ENCODE results near the gene B9D2. TPM values are rescaled to one million over a fixed set of nuclear protein-coding genes. Genes with fewer than 3 reads are reported as not detected.

B9D2 gene
- total and polyA plus RNA-seq, 2 donors (not counting 1 experiment from before 2014, with no cell fraction given) = 2.3 to 5.3 TPM

- Histone ChIP-seq H4K20me1 (ENCODE audit: control insufficient read depth, extremely low read depth, insufficient read depth, low read length) (no peaks in the 10 kb centered on the region), H3K4me3 (replicated peaks in 1 of 4; ENCODE audit: control extremely low read depth in 1 of 4, insufficient read depth in 1 of 4, low read depth in 3 of 4, low read length in 4 of 4) (no peak overlapping the region), H2AFZ (ENCODE audit: low read length) (no peak overlapping the region), H3K4me2 (ENCODE audit: extremely low read depth, insufficient read depth, low read length) (no peak overlapping the region), H3K9me3 (ENCODE audit: control insufficient read depth, insufficient read depth, low read depth, low read length) (no peaks in the 10 kb centered on the region), H3K4me1 (ENCODE audit: control insufficient read depth, extremely low read depth, insufficient read depth, low read length) (peaks cover 34% of the 10 kb centered on the region), H3K9ac (ENCODE audit: insufficient read depth, low read length) (no peak overlapping the region), H3K79me2 (ENCODE audit: control insufficient read depth, insufficient read depth, low read length) (no peaks in the 10 kb centered on the region), H3K36me3 (ENCODE audit: control insufficient read depth, insufficient read depth, low read length) (peaks cover 16% of the 10 kb centered on the region), H3K27me3 (ENCODE audit: control insufficient read depth, insufficient read depth, low read length) (no peaks in the 10 kb centered on the region), H3K27ac (ENCODE audit: insufficient read depth, low read length) (no peak overlapping the region)
- no peak for DNase-seq (ENCODE audit: low read depth in 2 of 2)
- TF ChIP-seq, protein P1, sequence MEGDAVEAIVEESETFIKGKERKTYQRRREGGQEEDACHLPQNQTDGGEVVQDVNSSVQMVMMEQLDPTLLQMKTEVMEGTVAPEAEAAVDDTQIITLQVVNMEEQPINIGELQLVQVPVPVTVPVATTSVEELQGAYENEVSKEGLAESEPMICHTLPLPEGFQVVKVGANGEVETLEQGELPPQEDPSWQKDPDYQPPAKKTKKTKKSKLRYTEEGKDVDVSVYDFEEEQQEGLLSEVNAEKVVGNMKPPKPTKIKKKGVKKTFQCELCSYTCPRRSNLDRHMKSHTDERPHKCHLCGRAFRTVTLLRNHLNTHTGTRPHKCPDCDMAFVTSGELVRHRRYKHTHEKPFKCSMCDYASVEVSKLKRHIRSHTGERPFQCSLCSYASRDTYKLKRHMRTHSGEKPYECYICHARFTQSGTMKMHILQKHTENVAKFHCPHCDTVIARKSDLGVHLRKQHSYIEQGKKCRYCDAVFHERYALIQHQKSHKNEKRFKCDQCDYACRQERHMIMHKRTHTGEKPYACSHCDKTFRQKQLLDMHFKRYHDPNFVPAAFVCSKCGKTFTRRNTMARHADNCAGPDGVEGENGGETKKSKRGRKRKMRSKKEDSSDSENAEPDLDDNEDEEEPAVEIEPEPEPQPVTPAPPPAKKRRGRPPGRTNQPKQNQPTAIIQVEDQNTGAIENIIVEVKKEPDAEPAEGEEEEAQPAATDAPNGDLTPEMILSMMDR (conservative IDR thresholded peaks at IDR 0.05 in 1 of 2, IDR thresholded peaks at IDR 0.05 in 1 of 2; ENCODE audit: low read depth in 1 of 2, low read length in 2 of 2) = no peak
- no peak for TF ChIP-seq EZH2 (IDR thresholded peaks at IDR 0.05; ENCODE audit: low read length, missing control alignments)
Observed at GRCh38 chr19:41319500-41320184, 44.3 kb downstream of the B9D2 start.

DNA sequence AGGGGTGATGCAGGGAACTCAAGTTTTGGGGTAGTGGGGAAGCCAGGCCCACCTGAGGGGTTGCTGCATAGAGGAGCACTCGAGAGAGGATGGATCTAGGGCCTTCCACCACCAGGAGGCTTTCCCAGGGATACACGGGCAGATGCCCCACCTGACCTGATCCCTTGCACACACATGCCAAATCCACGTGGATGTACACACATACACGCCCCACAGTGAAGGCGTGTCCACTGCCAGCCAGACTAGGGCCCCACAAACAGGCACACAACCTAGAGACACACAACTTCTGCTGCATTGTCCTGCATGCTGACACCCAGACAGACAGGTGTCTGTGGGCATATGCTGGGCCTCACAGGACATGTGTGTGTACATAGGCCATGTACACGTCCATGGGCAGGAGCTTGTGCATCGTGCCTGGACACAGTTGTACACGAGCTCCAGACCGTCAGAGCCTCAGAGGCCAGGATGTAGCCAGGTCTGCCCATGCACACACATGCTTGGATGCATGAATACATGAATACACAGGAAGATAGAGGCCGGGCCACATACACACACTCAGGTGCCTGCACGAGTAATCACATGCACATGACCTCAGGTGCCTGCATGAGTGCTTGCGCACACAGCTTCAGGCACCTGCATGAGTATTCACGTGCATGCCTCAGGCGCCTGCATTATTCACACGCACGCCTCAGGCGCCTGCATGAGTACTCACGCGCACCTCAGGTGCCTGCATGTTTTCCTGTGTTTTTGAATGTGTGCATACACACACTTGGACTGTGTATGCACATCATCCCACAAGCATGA is 45.1 kb downstream of the B9D2 start:
- TF ChIP-seq EZH2 (IDR thresholded peaks at IDR 0.05; ENCODE audit: low read length, missing control alignments) = no peak
- TF ChIP-seq, protein P1 (conservative IDR thresholded peaks at IDR 0.05 in 1 of 2, IDR thresholded peaks at IDR 0.05 in 1 of 2; ENCODE audit: low read depth in 1 of 2, low read length in 2 of 2) = no peak
- Histone ChIP-seq H3K79me2 (ENCODE audit: control insufficient read depth, insufficient read depth, low read length) (no peaks in the 10 kb centered on the region), H3K4me2 (ENCODE audit: extremely low read depth, insufficient read depth, low read length) (no peak overlapping the region), H3K27ac (ENCODE audit: insufficient read depth, low read length) (no peak overlapping the region), H3K4me1 (ENCODE audit: control insufficient read depth, extremely low read depth, insufficient read depth, low read length) (peaks cover 26% of the 10 kb centered on the region), H3K9me3 (ENCODE audit: control insufficient read depth, insufficient read depth, low read depth, low read length) (no peaks in the 10 kb centered on the region), H3K9ac (ENCODE audit: insufficient read depth, low read length) (no peak overlapping the region), H3K4me3 (replicated peaks in 1 of 4; ENCODE audit: control extremely low read depth in 1 of 4, insufficient read depth in 1 of 4, low read depth in 3 of 4, low read length in 4 of 4) (no peak overlapping the region), H3K27me3 (ENCODE audit: control insufficient read depth, insufficient read depth, low read length) (no peaks in the 10 kb centered on the region), H4K20me1 (ENCODE audit: control insufficient read depth, extremely low read depth, insufficient read depth, low read length) (no peaks in the 10 kb centered on the region), H3K36me3 (ENCODE audit: control insufficient read depth, insufficient read depth, low read length) (peaks cover 16% of the 10 kb centered on the region), H2AFZ (ENCODE audit: low read length) (no peak overlapping the region)
- no peak for DNase-seq (ENCODE audit: low read depth in 2 of 2)

DNA sequence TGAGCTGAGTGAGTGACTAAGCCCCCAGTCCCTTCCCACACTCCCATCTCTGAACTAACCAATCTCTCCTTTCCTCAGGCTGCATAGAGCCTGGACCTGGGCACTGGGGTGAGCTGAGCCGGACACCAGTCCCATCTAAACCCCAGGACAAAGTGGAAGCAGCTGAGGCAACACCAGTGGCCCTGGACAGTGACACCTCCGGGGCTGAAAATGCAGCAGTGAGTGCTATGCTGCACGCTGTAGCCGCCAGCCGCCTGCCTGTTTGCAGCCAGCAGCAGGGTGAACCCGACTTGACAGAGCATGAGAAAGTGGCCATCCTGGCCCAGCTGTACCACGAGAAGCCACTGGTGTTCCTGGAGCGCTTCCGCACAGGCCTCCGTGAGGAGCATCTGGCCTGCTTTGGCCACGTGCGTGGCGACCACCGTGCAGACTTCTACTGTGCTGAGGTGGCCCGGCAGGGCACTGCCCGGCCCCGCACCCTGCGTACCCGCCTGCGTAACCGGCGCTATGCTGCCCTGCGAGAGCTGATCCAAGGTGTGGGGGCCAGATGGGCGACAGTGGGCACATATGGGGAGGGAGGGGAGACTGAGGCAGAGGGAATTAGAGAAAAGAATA is 47.5 kb downstream of the B9D2 start:
- no peak overlapping the region for H3K4me2 ChIP-seq (ENCODE audit: extremely low read depth, insufficient read depth, low read length)
- peaks cover 21% of the 10 kb centered on the region for H3K36me3 ChIP-seq (ENCODE audit: control insufficient read depth, insufficient read depth, low read length)
- no peaks in the 10 kb centered on the region for H3K9me3 ChIP-seq (ENCODE audit: control insufficient read depth, insufficient read depth, low read depth, low read length)
- no peak for DNase-seq (ENCODE audit: low read depth in 2 of 2)
- no peaks in the 10 kb centered on the region for H4K20me1 ChIP-seq (ENCODE audit: control insufficient read depth, extremely low read depth, insufficient read depth, low read length)
- no peak overlapping the region for H3K27ac ChIP-seq (ENCODE audit: insufficient read depth, low read length)
- H3K4me1 ChIP-seq (ENCODE audit: control insufficient read depth, extremely low read depth, insufficient read depth, low read length) = peaks cover 4% of the 10 kb centered on the region
- H2AFZ ChIP-seq (ENCODE audit: low read length) = no peak overlapping the region
- H3K9ac ChIP-seq (ENCODE audit: insufficient read depth, low read length) = no peak overlapping the region
- TF ChIP-seq, protein P1 (conservative IDR thresholded peaks at IDR 0.05 in 1 of 2, IDR thresholded peaks at IDR 0.05 in 1 of 2; ENCODE audit: low read depth in 1 of 2, low read length in 2 of 2) = no peak
- TF ChIP-seq EZH2 (IDR thresholded peaks at IDR 0.05; ENCODE audit: low read length, missing control alignments) = no peak
- peaks cover 14% of the 10 kb centered on the region for H3K79me2 ChIP-seq (ENCODE audit: control insufficient read depth, insufficient read depth, low read length)
- H3K4me3 ChIP-seq (replicated peaks in 1 of 4; ENCODE audit: control extremely low read depth in 1 of 4, insufficient read depth in 1 of 4, low read depth in 3 of 4, low read length in 4 of 4) = no peak overlapping the region
- no peaks in the 10 kb centered on the region for H3K27me3 ChIP-seq (ENCODE audit: control insufficient read depth, insufficient read depth, low read length)
